ENCODE results near the gene SGTA. TPM values are rescaled to one million over a fixed set of nuclear protein-coding genes. Genes with fewer than 3 reads are reported as not detected.

The SGTA gene
- total and polyA plus RNA-seq, 2 of the 13 experiments (the other 11 are each of a cell fraction or from before 2014, with no cell fraction given): 43.9 to 47.4 TPM

DNA sequence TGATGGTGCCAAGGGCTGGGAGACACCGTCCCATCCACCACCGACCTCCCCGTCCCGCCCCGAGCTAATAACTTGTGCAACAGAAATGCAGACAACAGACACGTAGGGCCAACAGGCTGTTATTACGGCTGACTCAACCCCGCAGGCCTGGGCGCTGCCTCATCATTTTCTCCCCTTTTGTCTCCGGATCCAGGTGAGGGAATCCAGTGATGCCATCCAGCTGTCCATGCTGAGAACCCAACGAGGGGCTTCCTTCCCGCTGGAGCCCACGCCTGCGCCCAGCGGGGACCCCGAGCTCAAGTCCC is 55.5 kb downstream of the SGTA start:
- DNase-seq (ENCODE audit: low spot score) (no peak), ATAC-seq (peak; percentile 51), FAIRE-seq (no peak)
- Histone ChIP-seq H2AFZ (ENCODE audit: low read length) (no peak overlapping the region), H3K9ac (ENCODE audit: insufficient read depth, low read depth, low read length) (no peak overlapping the region), H3K4me2 (ENCODE audit: low read depth, low read length) (peak overlapping the region; percentile 52), H3K36me3 (replicated peaks in 1 of 2; ENCODE audit: control insufficient read depth in 1 of 2, insufficient read depth in 2 of 2, low read length in 2 of 2) (0 out of 5 replicates have a peak, but pooled peaks cover 0 to 3% of the 10 kb centered on the region in 2 experiments), H4K20me1 (ENCODE audit: insufficient read depth, low read length) (no peaks in the 10 kb centered on the region), H3K79me2 (ENCODE audit: insufficient read depth, low read length) (no peaks in the 10 kb centered on the region), H3K9me3 (ENCODE audit: low read length) (no peaks in the 10 kb centered on the region), H3K4me1 (ENCODE audit: insufficient read depth, low read length) (peaks cover 20% of the 10 kb centered on the region), H3K27me3 (ENCODE audit: control insufficient read depth in 1 of 2, insufficient read depth in 2 of 2, low read length in 2 of 2) (peaks cover 14 to 43% of the 10 kb centered on the region in 2 experiments), H3K27ac (ENCODE audit: extremely low read length, insufficient read depth, low read length) (no peak overlapping the region), H3K4me3 (replicated peaks in 1 of 3; ENCODE audit: insufficient read depth in 1 of 3, low read depth in 2 of 3, low read length in 3 of 3) (peak overlapping the region in 1 of 3 experiments; percentile 33; a peak in 2 of 6 replicates)
- ChIA-PET CTCF (ENCODE audit: low intra/inter-chr PET ratio, low total read pairs) (no interaction called here), POLR2A (interaction anchor here (1.2 kb wide), 1 partner anchor 15 kb away, joined by 3 read pairs; no protein-coding TSS in a partner anchor)
- in situ Hi-C loops (cut with HindIII; ENCODE audit: extremely low pct_ligation_motif_present, low pct_unique_long_range_greater_than_20kb) (no loop called here), intact Hi-C loops (cut with micrococcal nuclease; ENCODE audit: unreplicated experiment) (no loop called here)
- BruUV-seq (replicated peaks): no TSS peak
- 5% methylated on average over 4 of the region's 16 CpGs for WGBS (ENCODE audit: low lambda C conversion rate)
- TF ChIP-seq ZNF546 (CRISPR knock-in tag; conservative IDR thresholded peaks at IDR 0.05) (no peak), MAFK (conservative IDR thresholded peaks at IDR 0.05 in 1 of 2, IDR thresholded peaks at IDR 0.05 in 1 of 2; ENCODE audit: low read length in 2 of 2) (peak; percentile 28 to 49; a peak in 1 of 4 replicates), NFYC (CRISPR knock-in tag; IDR thresholded peaks at IDR 0.05) (no peak), ZZZ3 (CRISPR knock-in tag; IDR thresholded peaks at IDR 0.05; ENCODE audit: borderline replicate concordance) (no peak), ZNF44 (CRISPR knock-in tag; IDR thresholded peaks at IDR 0.05) (no peak), MLLT10 (CRISPR knock-in tag; IDR thresholded peaks at IDR 0.05) (no peak), RFXAP (CRISPR knock-in tag; IDR thresholded peaks at IDR 0.05; ENCODE audit: borderline replicate concordance) (no peak), RELA (CRISPR knock-in tag; IDR thresholded peaks at IDR 0.05) (no peak), REXO4 (CRISPR knock-in tag; IDR thresholded peaks at IDR 0.05; ENCODE audit: borderline replicate concordance) (no peak), ZNF326 (CRISPR knock-in tag; IDR thresholded peaks at IDR 0.05; ENCODE audit: borderline replicate concordance) (no peak), HNRNPK (IDR thresholded peaks at IDR 0.05; ENCODE audit: low read depth, low read length, poor library complexity, severe bottlenecking) (no peak), ZNF256 (CRISPR knock-in tag; conservative IDR thresholded peaks at IDR 0.05) (no peak), CEBPB (IDR thresholded peaks at IDR 0.05; ENCODE audit: borderline replicate concordance, low read depth, low read length) (peak; percentile 56; the same call in 1 of the 2 replicates), FOXP1 (IDR thresholded peaks at IDR 0.05) (no peak), FOXP1 (CRISPR knock-in tag; IDR thresholded peaks at IDR 0.05) (no peak), MAFF (IDR thresholded peaks at IDR 0.05; ENCODE audit: low read depth, low read length) (peak; percentile 49; the same call in 1 of the 2 replicates), RXRA (CRISPR knock-in tag; IDR thresholded peaks at IDR 0.05) (no peak)
- TF ChIP-seq, protein P1, sequence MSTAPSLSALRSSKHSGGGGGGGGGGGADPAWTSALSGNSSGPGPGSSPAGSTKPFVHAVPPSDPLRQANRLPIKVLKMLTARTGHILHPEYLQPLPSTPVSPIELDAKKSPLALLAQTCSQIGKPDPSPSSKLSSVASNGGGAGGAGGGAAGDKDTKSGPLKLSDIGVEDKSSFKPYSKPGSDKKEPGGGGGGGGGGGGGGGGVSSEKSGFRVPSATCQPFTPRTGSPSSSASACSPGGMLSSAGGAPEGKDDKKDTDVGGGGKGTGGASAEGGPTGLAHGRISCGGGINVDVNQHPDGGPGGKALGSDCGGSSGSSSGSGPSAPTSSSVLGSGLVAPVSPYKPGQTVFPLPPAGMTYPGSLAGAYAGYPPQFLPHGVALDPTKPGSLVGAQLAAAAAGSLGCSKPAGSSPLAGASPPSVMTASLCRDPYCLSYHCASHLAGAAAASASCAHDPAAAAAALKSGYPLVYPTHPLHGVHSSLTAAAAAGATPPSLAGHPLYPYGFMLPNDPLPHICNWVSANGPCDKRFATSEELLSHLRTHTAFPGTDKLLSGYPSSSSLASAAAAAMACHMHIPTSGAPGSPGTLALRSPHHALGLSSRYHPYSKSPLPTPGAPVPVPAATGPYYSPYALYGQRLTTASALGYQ (CRISPR knock-in tag; IDR thresholded peaks at IDR 0.05): no peak
- TF ChIP-seq, protein P2, sequence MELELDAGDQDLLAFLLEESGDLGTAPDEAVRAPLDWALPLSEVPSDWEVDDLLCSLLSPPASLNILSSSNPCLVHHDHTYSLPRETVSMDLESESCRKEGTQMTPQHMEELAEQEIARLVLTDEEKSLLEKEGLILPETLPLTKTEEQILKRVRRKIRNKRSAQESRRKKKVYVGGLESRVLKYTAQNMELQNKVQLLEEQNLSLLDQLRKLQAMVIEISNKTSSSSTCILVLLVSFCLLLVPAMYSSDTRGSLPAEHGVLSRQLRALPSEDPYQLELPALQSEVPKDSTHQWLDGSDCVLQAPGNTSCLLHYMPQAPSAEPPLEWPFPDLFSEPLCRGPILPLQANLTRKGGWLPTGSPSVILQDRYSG (CRISPR knock-in tag; IDR thresholded peaks at IDR 0.05): no peak
- TF ChIP-seq, protein P3, sequence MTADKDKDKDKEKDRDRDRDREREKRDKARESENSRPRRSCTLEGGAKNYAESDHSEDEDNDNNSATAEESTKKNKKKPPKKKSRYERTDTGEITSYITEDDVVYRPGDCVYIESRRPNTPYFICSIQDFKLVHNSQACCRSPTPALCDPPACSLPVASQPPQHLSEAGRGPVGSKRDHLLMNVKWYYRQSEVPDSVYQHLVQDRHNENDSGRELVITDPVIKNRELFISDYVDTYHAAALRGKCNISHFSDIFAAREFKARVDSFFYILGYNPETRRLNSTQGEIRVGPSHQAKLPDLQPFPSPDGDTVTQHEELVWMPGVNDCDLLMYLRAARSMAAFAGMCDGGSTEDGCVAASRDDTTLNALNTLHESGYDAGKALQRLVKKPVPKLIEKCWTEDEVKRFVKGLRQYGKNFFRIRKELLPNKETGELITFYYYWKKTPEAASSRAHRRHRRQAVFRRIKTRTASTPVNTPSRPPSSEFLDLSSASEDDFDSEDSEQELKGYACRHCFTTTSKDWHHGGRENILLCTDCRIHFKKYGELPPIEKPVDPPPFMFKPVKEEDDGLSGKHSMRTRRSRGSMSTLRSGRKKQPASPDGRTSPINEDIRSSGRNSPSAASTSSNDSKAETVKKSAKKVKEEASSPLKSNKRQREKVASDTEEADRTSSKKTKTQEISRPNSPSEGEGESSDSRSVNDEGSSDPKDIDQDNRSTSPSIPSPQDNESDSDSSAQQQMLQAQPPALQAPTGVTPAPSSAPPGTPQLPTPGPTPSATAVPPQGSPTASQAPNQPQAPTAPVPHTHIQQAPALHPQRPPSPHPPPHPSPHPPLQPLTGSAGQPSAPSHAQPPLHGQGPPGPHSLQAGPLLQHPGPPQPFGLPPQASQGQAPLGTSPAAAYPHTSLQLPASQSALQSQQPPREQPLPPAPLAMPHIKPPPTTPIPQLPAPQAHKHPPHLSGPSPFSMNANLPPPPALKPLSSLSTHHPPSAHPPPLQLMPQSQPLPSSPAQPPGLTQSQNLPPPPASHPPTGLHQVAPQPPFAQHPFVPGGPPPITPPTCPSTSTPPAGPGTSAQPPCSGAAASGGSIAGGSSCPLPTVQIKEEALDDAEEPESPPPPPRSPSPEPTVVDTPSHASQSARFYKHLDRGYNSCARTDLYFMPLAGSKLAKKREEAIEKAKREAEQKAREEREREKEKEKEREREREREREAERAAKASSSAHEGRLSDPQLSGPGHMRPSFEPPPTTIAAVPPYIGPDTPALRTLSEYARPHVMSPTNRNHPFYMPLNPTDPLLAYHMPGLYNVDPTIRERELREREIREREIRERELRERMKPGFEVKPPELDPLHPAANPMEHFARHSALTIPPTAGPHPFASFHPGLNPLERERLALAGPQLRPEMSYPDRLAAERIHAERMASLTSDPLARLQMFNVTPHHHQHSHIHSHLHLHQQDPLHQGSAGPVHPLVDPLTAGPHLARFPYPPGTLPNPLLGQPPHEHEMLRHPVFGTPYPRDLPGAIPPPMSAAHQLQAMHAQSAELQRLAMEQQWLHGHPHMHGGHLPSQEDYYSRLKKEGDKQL (CRISPR knock-in tag; IDR thresholded peaks at IDR 0.05; ENCODE audit: low read depth): no peak

Data from HepG2 (cell line).